DLD1 (cell line): Measurements from ENCODE around the gene XPO5.
"Not testable (repeated sequence)": the region's sequence is repeated elsewhere in the genome, so short reads cannot be mapped to it uniquely, and the experiment has no call there.

Source experiments
- in situ Hi-C: cut with HindIII; loops from 2 replicates; pipeline ENCODE4 v1.10.0; 2017; ENCODE audit warnings: low sequenced_read_pairs

The XPO5 gene

DNA sequence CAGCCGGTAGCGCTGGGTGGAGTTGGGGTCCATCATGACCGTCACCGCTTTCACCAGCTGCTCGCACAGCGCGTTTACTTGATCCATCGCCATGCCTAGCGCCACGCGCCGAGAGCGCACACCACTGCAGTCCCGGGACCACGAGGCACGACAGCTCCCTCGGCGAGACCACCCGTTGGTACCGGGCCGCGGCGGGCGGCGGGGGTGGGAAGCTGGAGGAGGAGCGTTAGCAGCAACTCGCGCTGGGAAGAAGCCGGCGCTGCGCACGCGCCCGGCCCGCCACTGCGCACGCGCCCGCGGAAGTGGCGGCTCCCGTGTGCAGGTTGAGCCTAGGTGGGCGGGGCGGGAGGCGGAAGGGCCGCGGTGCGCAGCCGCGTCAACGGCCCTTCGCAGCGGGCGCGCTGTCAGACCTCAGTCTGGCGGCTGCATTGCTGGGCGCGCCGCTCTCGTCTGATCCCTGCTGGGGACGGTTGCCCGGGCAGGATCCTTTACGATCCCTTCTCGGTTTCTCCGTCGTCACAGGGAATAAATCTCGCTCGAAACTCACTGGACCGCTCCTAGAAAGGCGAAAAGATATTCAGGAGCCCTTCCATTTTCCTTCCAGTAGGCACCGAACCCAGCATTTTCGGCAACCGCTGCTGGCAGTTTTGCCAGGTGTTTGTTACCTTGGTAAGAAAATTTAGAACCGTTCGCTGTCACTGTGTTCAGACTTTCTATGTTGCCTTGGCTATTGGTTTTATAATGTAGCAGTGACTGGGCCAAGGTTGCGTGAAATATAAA lies at the start of gene XPO5, which contains the start of gene POLH:
Gene XPO5 (minus strand): TSS at position 267 of the 780 bp plus-strand sequence. CDS start 174 bp downstream, at position 93.
Gene POLH (plus strand): TSS at position 414 of the 780 bp plus-strand sequence. CDS start 6,135 bp downstream, outside the sequence.
- in situ Hi-C loops = no loop called here

DNA sequence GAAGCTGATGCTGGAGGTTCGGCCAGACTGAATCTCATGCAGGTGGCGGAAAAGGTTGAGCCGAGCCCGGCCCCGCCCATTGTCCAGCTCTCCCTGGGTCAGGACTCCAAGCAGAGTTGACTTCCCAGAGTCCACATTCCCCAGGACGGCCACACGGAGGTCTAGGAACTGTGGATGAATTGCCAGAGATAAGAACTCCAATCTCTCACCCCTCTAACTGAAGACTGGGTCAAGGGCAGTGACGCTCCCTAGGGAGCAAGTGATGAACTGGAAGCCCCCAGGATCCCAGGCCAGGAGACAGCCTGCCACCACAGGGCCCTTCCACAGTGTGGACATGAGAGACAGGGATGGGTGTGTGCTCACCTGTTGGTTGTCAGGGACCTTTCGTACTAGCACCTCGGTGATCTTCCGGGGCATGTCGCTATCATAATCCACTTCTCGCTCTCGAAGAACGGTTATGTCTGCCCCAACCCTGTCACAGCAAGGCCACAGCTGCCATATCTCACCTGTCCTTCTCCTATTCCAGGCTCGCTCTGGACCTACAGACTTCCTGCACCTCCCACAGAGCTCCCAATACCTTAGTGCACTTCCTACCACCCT lies 49.7 kb upstream of the XPO5 start:
- in situ Hi-C loops = no loop called here

- in situ Hi-C loops = no loop called here
Observed at GRCh38 chr6:43624786-43625288, 49.0 kb upstream of the XPO5 start.

DNA sequence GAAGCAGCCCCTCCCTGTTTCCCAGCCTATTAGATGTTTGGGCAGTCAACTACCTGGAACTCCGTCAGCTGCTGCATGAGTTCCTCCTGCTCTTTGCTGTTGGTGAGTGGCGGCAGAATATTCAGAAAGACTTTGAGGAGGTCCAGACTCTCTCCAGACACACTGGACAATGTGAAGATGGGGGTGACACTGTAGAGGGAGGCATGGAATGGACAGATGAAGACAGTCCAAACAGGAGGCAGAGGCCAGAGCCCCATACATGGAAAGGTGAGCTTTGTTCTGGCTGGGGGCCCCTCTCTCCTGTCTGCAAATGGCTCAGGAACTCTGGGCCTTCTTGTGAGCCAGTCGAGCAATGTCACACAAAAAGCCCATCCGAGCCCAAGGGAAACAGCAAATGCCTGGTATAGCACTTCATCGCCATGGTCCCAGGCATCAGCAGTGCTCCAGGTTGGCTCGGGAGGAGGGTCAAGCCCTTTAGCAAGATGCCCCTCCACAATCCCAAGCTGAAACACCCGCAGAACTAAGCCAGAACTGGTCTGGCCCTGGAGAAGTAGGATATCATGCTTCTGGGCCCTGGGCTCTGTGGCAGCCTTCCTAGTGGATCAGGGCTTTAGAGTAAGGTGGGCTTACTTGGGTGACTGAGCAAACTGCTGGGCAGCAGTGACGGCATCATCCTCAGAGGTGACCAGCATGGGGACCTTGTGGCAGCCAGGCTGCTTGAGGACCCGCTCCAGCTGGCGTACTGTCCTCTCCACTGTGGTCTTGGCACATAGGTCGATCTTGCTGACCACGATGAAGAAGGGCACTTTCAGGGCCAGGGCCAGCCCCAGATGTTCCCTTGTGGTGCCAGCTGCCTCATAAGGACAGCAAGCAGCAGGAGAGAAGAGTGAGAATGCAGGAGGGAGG lies 48.3 kb upstream of the XPO5 start:
- in situ Hi-C loops = no loop called here

- in situ Hi-C loops = no loop called here
Observed at GRCh38 chr6:43622541-43622940, 46.7 kb upstream of the XPO5 start.

DNA sequence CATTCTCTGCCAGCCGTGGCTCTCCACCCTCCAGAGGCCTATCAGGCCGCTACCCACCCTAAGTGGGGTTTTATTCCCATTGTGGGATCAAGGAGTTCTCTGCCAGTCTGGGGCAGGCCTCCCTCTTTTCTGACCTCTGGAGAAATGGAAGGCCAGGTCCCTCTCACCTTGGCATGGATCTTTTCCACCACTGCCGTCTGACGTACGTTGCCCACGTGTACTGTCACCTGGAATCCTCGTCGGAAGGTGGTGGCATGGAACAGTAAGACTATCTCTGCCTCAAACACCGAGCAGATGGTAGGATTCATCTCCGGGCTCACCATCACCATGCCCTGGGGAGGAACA lies 46.0 kb upstream of the XPO5 start:
- in situ Hi-C loops = no loop called here

DNA sequence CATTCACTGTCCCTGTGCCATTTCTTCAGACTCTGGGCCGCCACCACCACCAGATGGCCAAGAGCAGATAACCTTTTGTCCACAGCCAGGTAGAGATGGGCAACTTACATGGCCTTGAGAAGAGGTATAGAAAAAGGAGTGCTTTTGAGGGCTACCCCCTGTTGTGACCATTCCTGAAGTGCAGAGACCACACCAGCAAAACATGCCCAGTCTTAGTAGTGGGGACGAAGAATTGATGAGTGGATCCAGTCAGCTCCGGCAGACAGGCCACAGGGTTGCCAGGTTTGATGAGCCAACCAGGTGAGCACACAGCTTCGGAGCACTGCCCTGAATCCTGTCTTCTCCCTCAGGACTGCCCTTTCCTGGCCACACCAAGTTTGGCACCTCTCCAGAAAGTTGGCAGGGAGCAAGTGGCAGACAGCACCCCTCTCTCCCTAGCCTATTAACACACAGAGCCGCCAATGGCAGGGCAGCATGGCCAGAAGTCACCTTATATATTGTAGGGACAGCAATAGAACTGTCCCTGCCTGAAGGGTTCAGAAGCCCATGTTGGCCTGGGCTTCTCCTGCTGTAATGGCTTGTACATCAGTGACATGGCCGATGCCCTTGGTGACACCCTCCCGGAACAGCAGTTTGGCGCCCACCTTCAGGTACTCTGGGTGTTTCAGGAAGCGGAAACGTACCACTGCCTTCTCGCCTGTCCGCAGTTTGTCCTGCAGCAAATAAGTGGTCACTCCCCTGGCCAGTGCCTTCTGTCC lies 45.4 kb upstream of the XPO5 start:
- in situ Hi-C loops = no loop called here

DNA sequence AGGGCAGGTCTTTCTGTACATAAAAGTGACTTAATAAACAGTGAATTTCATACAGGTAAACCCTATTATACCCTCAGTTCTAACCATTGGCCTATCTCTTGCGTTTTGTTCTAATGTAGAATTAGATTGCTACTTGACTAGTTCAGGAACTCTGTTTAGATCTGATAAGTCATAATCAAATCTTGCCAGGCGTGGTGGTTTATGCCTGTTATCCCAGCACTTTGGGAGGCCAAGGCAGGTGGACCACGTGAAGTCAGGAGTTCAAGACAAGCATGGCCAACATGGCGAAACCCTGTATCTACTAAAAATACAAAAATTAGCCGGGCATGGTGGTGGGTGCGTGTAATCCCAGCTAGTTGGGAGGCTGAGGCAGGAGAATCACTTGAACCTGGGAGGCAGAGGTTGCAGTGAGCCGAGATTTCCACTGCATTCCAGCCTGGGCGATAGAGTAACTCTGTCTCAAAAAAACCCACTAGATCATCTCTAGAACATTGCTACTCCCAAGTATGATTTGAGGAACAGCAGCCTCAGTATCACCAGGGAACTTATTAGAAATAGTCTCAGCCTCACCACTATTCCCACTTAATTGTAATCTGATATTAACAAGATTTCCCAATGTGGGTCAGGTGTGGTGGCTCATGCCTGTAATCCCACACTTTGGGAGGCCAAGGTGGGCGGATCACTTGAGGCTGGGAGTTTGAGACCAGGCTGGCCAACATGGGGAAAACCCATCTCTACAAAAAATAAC lies 41.1 kb upstream of the XPO5 start:
- in situ Hi-C loops = no loop called here

- in situ Hi-C loops = no loop called here
Observed at GRCh38 chr6:43614396-43614730, 38.5 kb upstream of the XPO5 start.

DNA sequence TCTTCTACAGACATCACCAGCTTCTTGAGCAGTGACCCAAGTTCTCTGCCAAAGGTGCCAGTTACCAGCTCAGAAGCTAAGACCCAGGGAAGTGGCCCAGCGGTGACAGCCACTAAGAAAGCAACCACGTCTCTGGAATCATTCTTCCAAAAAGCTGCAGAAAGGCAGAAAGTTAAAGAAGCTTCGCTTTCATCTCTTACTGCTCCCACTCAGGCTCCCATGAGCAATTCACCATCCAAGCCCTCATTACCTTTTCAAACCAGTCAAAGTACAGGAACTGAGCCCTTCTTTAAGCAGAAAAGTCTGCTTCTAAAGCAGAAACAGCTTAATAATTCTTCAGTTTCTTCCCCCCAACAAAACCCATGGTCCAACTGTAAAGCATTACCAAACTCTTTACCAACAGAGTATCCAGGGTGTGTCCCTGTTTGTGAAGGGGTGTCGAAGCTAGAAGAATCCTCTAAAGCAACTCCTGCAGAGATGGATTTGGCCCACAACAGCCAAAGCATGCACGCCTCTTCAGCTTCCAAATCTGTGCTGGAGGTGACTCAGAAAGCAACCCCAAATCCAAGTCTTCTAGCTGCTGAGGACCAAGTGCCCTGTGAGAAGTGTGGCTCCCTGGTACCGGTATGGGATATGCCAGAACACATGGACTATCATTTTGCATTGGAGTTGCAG lies 38.0 kb upstream of the XPO5 start:
- in situ Hi-C loops = no loop called here

- in situ Hi-C loops = no loop called here
Observed at GRCh38 chr6:43610431-43610830, 34.6 kb upstream of the XPO5 start.

DNA sequence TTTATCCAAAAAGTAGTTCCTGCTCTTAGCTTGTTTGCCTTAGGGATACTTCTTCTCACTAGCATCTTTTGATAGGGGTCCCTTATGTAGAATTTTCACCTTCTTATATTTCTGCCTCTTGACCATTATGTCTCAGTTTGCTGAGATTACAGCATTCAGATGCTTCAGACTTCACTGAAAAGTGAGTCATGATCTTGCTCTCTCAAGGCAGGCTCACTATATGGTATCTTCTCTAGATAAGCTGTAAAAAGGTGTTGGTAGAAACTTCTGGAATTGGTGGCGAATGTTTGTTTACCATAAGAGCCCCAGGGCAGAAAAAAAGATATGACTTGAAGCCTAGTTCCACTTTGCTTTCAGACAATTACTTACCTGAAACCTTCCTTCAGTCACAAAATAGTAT lies 33.6 kb upstream of the XPO5 start:
- in situ Hi-C loops = no loop called here

DNA sequence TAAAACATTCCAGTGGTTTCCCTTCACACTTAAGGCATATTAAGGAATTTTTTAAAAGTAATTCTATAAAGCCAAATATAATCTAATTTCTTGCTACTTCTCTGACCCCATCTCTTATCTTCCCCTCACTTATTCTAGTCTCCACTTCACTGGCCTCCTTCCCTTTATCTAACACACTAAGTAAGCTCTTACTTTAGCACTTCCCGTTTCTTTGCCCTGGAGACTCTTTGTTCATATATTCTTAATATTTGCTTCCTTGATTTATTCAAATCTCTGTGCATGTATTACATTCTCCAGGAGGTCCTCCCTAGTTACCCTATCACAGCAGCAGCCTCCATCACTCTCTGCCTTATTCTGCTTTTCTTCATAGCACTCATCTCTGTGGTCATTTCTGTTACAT lies 33.0 kb upstream of the XPO5 start:
- in situ Hi-C loops = no loop called here

GRCh38 chr6:43608310-43608763 lies 32.5 kb upstream of the XPO5 start:
- in situ Hi-C loops = no loop called here

DNA sequence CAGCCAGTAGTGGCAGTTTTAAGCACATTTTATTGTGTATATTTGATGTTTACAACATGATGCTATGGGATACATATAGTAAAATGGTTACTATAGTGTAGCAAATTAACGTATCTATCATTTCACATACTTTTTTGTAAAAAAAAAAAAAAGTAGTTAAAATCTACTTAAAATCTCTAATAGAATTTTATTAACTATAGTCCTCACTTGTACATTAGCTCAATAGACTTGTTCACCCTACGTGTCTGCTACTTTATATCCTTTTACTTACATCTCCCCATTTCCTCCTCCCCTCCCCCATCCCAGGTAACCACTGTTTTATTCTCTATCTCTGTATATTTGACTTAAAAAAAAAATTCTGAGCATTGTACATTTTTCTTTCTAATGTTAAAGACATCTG lies 30.2 kb upstream of the XPO5 start:
- in situ Hi-C loops = no loop called here

DNA sequence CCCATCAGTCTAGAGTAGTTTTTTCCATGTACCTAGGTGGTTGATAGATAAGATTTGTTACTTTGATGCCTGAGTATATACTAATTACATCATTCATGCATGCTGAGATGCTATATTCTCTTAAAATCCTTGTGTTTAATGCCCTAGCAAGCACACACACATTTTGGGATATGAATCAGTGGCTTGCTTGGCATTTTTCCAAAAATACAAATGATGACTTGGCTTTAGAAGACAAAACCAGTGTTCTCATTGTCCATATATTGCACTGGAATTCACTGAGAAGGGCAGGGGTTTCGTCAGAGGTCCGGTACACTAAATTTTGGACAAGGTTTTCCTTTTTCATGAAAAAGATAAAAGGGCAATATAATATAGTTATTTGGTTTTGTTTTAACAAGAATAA lies 28.3 kb upstream of the XPO5 start:
- in situ Hi-C loops = no loop called here

- in situ Hi-C loops = no loop called here
Observed at GRCh38 chr6:43600595-43600994, 24.8 kb upstream of the XPO5 start.

DNA sequence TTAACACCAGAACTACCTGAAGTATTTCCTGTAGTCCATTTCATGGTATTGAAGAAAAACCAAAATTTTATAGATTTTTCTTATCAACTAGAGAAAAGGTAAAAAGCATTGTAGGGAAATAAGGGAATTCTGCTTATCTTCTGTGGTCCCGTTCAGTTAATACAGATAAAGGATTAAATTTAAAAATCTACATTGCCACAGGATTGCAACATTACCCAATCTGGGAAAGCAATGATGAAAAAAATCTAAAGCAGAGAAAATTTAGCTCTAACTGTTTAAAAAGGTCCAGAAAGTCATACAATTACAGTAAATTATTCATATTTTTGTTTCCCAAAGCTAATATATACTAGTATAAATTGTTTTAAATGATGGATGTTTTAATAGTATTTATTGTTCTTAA lies 18.1 kb upstream of the XPO5 start:
- in situ Hi-C loops = no loop called here

DNA sequence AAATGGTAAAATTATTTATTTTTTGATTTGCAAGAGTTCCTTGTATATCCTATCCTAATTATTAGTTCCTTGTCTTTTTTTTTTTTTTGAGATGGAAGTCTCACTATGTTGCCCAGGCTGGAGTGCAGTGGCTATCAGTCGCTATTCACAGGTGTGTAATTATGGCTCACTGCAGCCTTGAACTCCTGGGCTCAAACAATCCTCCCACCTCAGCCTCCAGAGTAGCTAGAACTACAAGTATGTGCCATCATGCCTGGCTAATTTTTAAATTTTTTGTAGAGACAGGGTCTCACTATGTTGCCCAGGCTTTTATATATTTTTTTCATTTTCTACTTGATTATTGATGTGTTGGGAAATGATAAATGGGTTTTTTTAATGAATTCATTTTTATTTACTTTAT lies 13.7 kb upstream of the XPO5 start:
- in situ Hi-C loops = not testable (repeated sequence)
